MM.1S (cell line): ENCODE data around the gene ZCWPW2.

Source experiments
- EZH2 ChIP-seq: fragments of 300-600 bp; sonication (generic); optimal IDR thresholded peaks from 2 replicates; pipeline ENCODE3; 2017; ENCODE audit warnings: low read depth, mild to moderate bottlenecking, antibody characterized with exemption, low read length, mixed read lengths
- EZH2phosphoT487 ChIP-seq: fragments of 300-600 bp; sonication (generic); IDR thresholded peaks from 2 replicates; pipeline ENCODE4 v1.6.1; 2018; ENCODE audit warnings: antibody characterized with exemption, low read length
- TF ChIP-seq, protein P1 (sequence below): fragments of 300-600 bp; sonication (generic); IDR thresholded peaks from 2 replicates; pipeline ENCODE4 v1.5.1; 2016; ENCODE audit warnings: antibody characterized with exemption, low read length, mixed read lengths

DNA sequence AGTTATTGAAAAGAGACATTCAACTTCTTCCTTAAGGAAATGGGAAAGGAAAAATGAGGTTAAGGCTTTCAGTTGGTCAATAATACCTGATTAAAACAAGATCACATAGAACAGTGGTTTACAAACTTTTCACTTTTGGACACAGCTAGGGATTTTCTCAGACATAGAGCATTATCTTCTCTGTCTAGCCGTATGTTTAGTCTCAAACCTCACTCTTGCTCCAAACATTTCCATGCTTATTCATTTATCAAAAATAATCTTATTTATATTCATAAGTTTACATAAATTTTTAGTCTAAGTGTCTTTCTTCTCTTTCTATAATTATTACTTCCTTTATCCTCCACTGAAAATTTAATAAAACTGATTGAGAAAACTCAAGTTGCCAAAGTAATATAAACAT is 114.3 kb downstream of the ZCWPW2 start:
- TF ChIP-seq, protein P1, sequence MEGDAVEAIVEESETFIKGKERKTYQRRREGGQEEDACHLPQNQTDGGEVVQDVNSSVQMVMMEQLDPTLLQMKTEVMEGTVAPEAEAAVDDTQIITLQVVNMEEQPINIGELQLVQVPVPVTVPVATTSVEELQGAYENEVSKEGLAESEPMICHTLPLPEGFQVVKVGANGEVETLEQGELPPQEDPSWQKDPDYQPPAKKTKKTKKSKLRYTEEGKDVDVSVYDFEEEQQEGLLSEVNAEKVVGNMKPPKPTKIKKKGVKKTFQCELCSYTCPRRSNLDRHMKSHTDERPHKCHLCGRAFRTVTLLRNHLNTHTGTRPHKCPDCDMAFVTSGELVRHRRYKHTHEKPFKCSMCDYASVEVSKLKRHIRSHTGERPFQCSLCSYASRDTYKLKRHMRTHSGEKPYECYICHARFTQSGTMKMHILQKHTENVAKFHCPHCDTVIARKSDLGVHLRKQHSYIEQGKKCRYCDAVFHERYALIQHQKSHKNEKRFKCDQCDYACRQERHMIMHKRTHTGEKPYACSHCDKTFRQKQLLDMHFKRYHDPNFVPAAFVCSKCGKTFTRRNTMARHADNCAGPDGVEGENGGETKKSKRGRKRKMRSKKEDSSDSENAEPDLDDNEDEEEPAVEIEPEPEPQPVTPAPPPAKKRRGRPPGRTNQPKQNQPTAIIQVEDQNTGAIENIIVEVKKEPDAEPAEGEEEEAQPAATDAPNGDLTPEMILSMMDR: no peak
- TF ChIP-seq EZH2 (no peak), EZH2phosphoT487 (no peak)
